ENCODE data around the gene TREH. TPM values are rescaled to one million over a fixed set of nuclear protein-coding genes. Genes with fewer than 3 reads are reported as not detected.

TREH gene
- total RNA-seq, 1 donor, result not detected

GRCh38 chr11:118638726-118639125 is 40.7 kb downstream of the TREH start:
- no peak for TF ChIP-seq CTCF (IDR thresholded peaks at IDR 0.05; ENCODE audit: insufficient read depth, low read depth, low read length)
- H3K4me3 ChIP-seq (ENCODE audit: low read depth, low read length), result no peak overlapping the region
- no peak for DNase-seq (ENCODE audit: low read depth)

- no peak for TF ChIP-seq CTCF (IDR thresholded peaks at IDR 0.05; ENCODE audit: insufficient read depth, low read depth, low read length)
- H3K4me3 ChIP-seq (ENCODE audit: low read depth, low read length), result no peak overlapping the region
- DNase-seq (ENCODE audit: low read depth), result no peak
Measured at GRCh38 chr11:118636569-118637290, 42.7 kb downstream of the TREH start.

- TF ChIP-seq CTCF (IDR thresholded peaks at IDR 0.05; ENCODE audit: insufficient read depth, low read depth, low read length), result no peak
- no peak overlapping the region for H3K4me3 ChIP-seq (ENCODE audit: low read depth, low read length)
- DNase-seq (ENCODE audit: low read depth), result no peak
Measured at GRCh38 chr11:118635642-118636041, 43.8 kb downstream of the TREH start.

- no peak for DNase-seq (ENCODE audit: low read depth)
- H3K4me3 ChIP-seq (ENCODE audit: low read depth, low read length), result no peak overlapping the region
- no peak for TF ChIP-seq CTCF (IDR thresholded peaks at IDR 0.05; ENCODE audit: insufficient read depth, low read depth, low read length)
Measured at GRCh38 chr11:118635237-118635591, 44.2 kb downstream of the TREH start.

- no peak for TF ChIP-seq CTCF (IDR thresholded peaks at IDR 0.05; ENCODE audit: insufficient read depth, low read depth, low read length)
- H3K4me3 ChIP-seq (ENCODE audit: low read depth, low read length), result no peak overlapping the region
- DNase-seq (ENCODE audit: low read depth), result peak; percentile 59
Measured at GRCh38 chr11:118634431-118635236, 44.8 kb downstream of the TREH start.

- no peak for TF ChIP-seq CTCF (IDR thresholded peaks at IDR 0.05; ENCODE audit: insufficient read depth, low read depth, low read length)
- H3K4me3 ChIP-seq (ENCODE audit: low read depth, low read length), result no peak overlapping the region
- no peak for DNase-seq (ENCODE audit: low read depth)
Measured at GRCh38 chr11:118633979-118634378, 45.5 kb downstream of the TREH start.

Data from fibroblast of villous mesenchyme (primary cell).